ENCODE results near the gene TEX13B.

DNA sequence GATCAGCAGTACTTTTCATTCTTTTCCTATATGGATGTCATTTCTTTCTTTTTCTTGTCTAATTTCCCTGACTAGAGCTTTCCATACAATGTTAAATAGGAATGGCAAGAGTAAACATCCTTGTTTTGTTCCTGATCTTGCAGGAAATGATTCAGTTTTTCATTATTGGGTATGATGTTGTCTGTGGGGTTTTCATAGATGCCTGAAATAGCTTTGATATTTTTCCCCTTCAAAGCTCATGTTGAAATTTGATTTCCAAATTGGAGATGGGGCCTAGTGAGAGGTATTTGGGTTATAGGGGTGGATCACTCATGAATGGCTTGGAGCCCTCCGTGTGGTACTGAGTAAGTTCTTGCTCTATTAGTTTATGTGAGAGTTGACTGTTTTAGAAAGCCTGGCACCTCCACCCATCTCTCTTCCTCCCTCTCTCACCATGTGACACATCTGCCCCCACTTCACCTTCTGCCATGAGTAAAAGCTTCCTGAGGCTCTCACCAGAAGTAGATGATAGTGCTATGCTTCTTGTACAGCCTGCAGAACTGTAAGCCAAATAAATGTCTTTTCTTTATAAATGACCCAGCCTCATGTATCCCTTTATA, 40.4 kb upstream of the TEX13B start:
- TF ChIP-seq TAF1 (IDR thresholded peaks at IDR 0.05; ENCODE audit: borderline replicate concordance, low read depth, low read length) (no peak), RAD21 (IDR thresholded peaks at IDR 0.05; ENCODE audit: low read length) (no peak), EZH2phosphoT487 (IDR thresholded peaks at IDR 0.05; ENCODE audit: borderline replicate concordance, low read depth) (no peak), ELF1 (IDR thresholded peaks at IDR 0.05) (no peak), EP300 (IDR thresholded peaks at IDR 0.05; ENCODE audit: borderline replicate concordance in 1 of 2, low read depth in 1 of 2, low read length in 1 of 2) (no peak), TCF12 (IDR thresholded peaks at IDR 0.05) (no peak), JUND (IDR thresholded peaks at IDR 0.05) (no peak), NRF1 (IDR thresholded peaks at IDR 0.05; ENCODE audit: low read depth, low read length) (no peak), POLR2AphosphoS5 (IDR thresholded peaks at IDR 0.05; ENCODE audit: low read depth, low read length) (no peak), SIN3A (IDR thresholded peaks at IDR 0.05; ENCODE audit: borderline replicate concordance, low read depth, low read length) (no peak), RFX5 (IDR thresholded peaks at IDR 0.05; ENCODE audit: low read length) (no peak)
- TF ChIP-seq, protein P1, sequence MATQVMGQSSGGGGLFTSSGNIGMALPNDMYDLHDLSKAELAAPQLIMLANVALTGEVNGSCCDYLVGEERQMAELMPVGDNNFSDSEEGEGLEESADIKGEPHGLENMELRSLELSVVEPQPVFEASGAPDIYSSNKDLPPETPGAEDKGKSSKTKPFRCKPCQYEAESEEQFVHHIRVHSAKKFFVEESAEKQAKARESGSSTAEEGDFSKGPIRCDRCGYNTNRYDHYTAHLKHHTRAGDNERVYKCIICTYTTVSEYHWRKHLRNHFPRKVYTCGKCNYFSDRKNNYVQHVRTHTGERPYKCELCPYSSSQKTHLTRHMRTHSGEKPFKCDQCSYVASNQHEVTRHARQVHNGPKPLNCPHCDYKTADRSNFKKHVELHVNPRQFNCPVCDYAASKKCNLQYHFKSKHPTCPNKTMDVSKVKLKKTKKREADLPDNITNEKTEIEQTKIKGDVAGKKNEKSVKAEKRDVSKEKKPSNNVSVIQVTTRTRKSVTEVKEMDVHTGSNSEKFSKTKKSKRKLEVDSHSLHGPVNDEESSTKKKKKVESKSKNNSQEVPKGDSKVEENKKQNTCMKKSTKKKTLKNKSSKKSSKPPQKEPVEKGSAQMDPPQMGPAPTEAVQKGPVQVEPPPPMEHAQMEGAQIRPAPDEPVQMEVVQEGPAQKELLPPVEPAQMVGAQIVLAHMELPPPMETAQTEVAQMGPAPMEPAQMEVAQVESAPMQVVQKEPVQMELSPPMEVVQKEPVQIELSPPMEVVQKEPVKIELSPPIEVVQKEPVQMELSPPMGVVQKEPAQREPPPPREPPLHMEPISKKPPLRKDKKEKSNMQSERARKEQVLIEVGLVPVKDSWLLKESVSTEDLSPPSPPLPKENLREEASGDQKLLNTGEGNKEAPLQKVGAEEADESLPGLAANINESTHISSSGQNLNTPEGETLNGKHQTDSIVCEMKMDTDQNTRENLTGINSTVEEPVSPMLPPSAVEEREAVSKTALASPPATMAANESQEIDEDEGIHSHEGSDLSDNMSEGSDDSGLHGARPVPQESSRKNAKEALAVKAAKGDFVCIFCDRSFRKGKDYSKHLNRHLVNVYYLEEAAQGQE (IDR thresholded peaks at IDR 0.05; ENCODE audit: low read depth, low read length), result no peak
- TF ChIP-seq, protein P2, sequence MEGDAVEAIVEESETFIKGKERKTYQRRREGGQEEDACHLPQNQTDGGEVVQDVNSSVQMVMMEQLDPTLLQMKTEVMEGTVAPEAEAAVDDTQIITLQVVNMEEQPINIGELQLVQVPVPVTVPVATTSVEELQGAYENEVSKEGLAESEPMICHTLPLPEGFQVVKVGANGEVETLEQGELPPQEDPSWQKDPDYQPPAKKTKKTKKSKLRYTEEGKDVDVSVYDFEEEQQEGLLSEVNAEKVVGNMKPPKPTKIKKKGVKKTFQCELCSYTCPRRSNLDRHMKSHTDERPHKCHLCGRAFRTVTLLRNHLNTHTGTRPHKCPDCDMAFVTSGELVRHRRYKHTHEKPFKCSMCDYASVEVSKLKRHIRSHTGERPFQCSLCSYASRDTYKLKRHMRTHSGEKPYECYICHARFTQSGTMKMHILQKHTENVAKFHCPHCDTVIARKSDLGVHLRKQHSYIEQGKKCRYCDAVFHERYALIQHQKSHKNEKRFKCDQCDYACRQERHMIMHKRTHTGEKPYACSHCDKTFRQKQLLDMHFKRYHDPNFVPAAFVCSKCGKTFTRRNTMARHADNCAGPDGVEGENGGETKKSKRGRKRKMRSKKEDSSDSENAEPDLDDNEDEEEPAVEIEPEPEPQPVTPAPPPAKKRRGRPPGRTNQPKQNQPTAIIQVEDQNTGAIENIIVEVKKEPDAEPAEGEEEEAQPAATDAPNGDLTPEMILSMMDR (IDR thresholded peaks at IDR 0.05), result no peak

Measured in SK-N-SH (cell line).